DND-41 (cell line): ENCODE data around the gene DEFB114.
"Not testable (repeated sequence)": the region's sequence is repeated elsewhere in the genome, so short reads cannot be mapped to it uniquely, and the experiment has no call there.

Experiments
- ATAC-seq: fragments of 200-7000 bp; cut with Tn5 transposase; 3 replicates; pipeline ENCODE4 v1.9.1; 2021; ENCODE audit warnings: low read depth; ENCODE audit not compliant: insufficient read depth
- DNase-seq: peaks from one replicate; pipeline ENCODE4 v3.0.0-alpha.2; 2020
- H2AFZ ChIP-seq: 2 replicates; pipeline ENCODE4 v1.6.0; 2012; ENCODE audit warnings: low read depth, low read length
- H3K27ac ChIP-seq: 2 replicates; pipeline ENCODE4 v1.5.1; 2012; ENCODE audit warnings: low read length, inconsistent platforms
- H3K27me3 ChIP-seq: fragments of 200-600 bp; sonication (generic); 2 replicates; pipeline ENCODE4 v1.6.0; 2012; ENCODE audit warnings: low read length, mild to moderate bottlenecking, inconsistent platforms; ENCODE audit not compliant: insufficient read depth, poor library complexity
- H3K36me3 ChIP-seq: 2 replicates; pipeline ENCODE4 v1.5.1; 2012; ENCODE audit warnings: low read length, inconsistent platforms; ENCODE audit not compliant: insufficient read depth
- H3K4me1 ChIP-seq: 2 replicates; pipeline ENCODE4 v1.5.1; 2012; ENCODE audit warnings: mild to moderate bottlenecking, low read length; ENCODE audit not compliant: insufficient read depth
- H3K4me2 ChIP-seq: 2 replicates; pipeline ENCODE4 v1.6.0; 2012; ENCODE audit warnings: mild to moderate bottlenecking, moderate library complexity, low read length, inconsistent platforms; ENCODE audit not compliant: insufficient read depth
- H3K4me3 ChIP-seq, 2 experiments: fragments of 200-600 bp in 1 of 2; shearing (Covaris generic) in 1 of 2; 2 replicates each; pipeline ENCODE4 v1.5.1; 2012 to 2016; ENCODE audit warnings: inconsistent platforms in 2 of 2, low read length in 2 of 2, mild to moderate bottlenecking in 2 of 2, low read depth in 1 of 2, moderate library complexity in 1 of 2
- H3K79me2 ChIP-seq: 2 replicates; pipeline ENCODE4 v1.6.0; 2012; ENCODE audit warnings: low read length, inconsistent platforms; ENCODE audit not compliant: insufficient read depth
- H3K9ac ChIP-seq: 2 replicates; pipeline ENCODE4 v1.6.0; 2012; ENCODE audit warnings: low read depth, mild to moderate bottlenecking, inconsistent platforms, low read length, moderate library complexity
- H3K9me3 ChIP-seq: 2 replicates; pipeline ENCODE4 v1.5.1; 2012; ENCODE audit warnings: low read length, moderate library complexity, mild to moderate bottlenecking, inconsistent platforms; ENCODE audit not compliant: insufficient read depth, severe bottlenecking
- H4K20me1 ChIP-seq: 2 replicates; pipeline ENCODE4 v1.6.0; 2012; ENCODE audit warnings: low read length; ENCODE audit not compliant: insufficient read depth
- CTCF ChIP-seq: IDR thresholded peaks from 2 replicates; pipeline ENCODE4 v1.5.1; 2012; ENCODE audit warnings: borderline replicate concordance, low read length, moderate library complexity, mild to moderate bottlenecking; ENCODE audit not compliant: poor library complexity, severe bottlenecking; ENCODE audit errors: extremely low read depth
- EZH2 ChIP-seq: IDR thresholded peaks from 3 replicates; pipeline ENCODE4 v1.6.1; 2012; ENCODE audit warnings: borderline replicate concordance, low read depth, mild to moderate bottlenecking, moderate library complexity, low read length, inconsistent platforms; ENCODE audit not compliant: severe bottlenecking

The DEFB114 gene

GRCh38 chr6:49946835-49947234 lies 17.1 kb downstream of the DEFB114 start:
- no peak overlapping the region for H3K27ac ChIP-seq
- ATAC-seq (no peak), DNase-seq (no peak)
- H3K27me3 ChIP-seq, result no peaks in the 10 kb centered on the region
- H3K36me3 ChIP-seq, result no peaks in the 10 kb centered on the region
- H4K20me1 ChIP-seq, result no peaks in the 10 kb centered on the region
- no peaks in the 10 kb centered on the region for H3K4me1 ChIP-seq
- no peak overlapping the region for H3K4me2 ChIP-seq
- no peak overlapping the region for H2AFZ ChIP-seq
- H3K9me3 ChIP-seq, result no peaks in the 10 kb centered on the region
- no peak overlapping the region for H3K4me3 ChIP-seq
- no peaks in the 10 kb centered on the region for H3K79me2 ChIP-seq
- H3K9ac ChIP-seq, result no peak overlapping the region
- TF ChIP-seq EZH2 (no peak), CTCF (no peak)

GRCh38 chr6:49944068-49944467 lies 19.9 kb downstream of the DEFB114 start:
- ATAC-seq, H3K27ac ChIP-seq, H3K4me3 ChIP-seq, H3K27me3 ChIP-seq, H3K9me3 ChIP-seq, H2AFZ ChIP-seq, H3K79me2 ChIP-seq, H3K4me2 ChIP-seq, H3K4me1 ChIP-seq, H3K9ac ChIP-seq, H4K20me1 ChIP-seq, H3K36me3 ChIP-seq, DNase-seq: not testable (repeated sequence)

GRCh38 chr6:49939993-49940498 lies 23.9 kb downstream of the DEFB114 start:
- Histone ChIP-seq H3K27me3 (no peaks in the 10 kb centered on the region), H3K9me3 (no peaks in the 10 kb centered on the region), H3K4me2 (no peak overlapping the region), H3K4me3 (no peak overlapping the region), H3K4me1 (no peaks in the 10 kb centered on the region), H3K79me2 (no peaks in the 10 kb centered on the region), H3K27ac (no peak overlapping the region), H2AFZ (no peak overlapping the region), H3K36me3 (no peaks in the 10 kb centered on the region), H4K20me1 (no peaks in the 10 kb centered on the region), H3K9ac (no peak overlapping the region)
- ATAC-seq, result no peak
- no peak for TF ChIP-seq EZH2
- no peak for TF ChIP-seq CTCF
- no peak for DNase-seq

- Histone ChIP-seq H3K36me3 (no peaks in the 10 kb centered on the region), H3K27ac (no peak overlapping the region), H2AFZ (no peak overlapping the region), H3K27me3 (no peaks in the 10 kb centered on the region), H3K9ac (no peak overlapping the region), H3K9me3 (no peaks in the 10 kb centered on the region), H4K20me1 (no peaks in the 10 kb centered on the region), H3K79me2 (no peaks in the 10 kb centered on the region), H3K4me3 (no peak overlapping the region), H3K4me2 (no peak overlapping the region), H3K4me1 (no peaks in the 10 kb centered on the region)
- no peak for ATAC-seq
- TF ChIP-seq CTCF (no peak), EZH2 (no peak)
- no peak for DNase-seq
Observed at GRCh38 chr6:49937811-49938210, 26.2 kb downstream of the DEFB114 start.
